ENCODE results near the gene CFAP70. TPM values are rescaled to one million over a fixed set of nuclear protein-coding genes. Genes with fewer than 3 reads are reported as not detected.

Gene CFAP70
- total and polyA plus RNA-seq, 7 donors: 0.46 to 1.8 (median 0.88) TPM; not detected in 1

GRCh38 chr10:73306171-73306708, 52.4 kb downstream of the CFAP70 start:
- DNase-seq: no peak
- TF ChIP-seq POLR2AphosphoS5 (IDR thresholded peaks at IDR 0.05) (no peak), EP300 (IDR thresholded peaks at IDR 0.05) (no peak), POLR2A (IDR thresholded peaks at IDR 0.05) (no peak), CTCF (IDR thresholded peaks at IDR 0.05) (no peak)
- Histone ChIP-seq H3K27me3 (no peaks in the 10 kb centered on the region), H3K4me1 (no peaks in the 10 kb centered on the region), H3K9me3 (peaks cover 0 to 7% (median 5%) of the 10 kb centered on the region in 4 donors), H3K36me3 (no peaks in the 10 kb centered on the region), H3K4me3 (no peak overlapping the region), H3K27ac (no peak overlapping the region)
- intact Hi-C loops (cut with DNase I): no loop called here

GRCh38 chr10:73296946-73297345, 61.7 kb downstream of the CFAP70 start:
- Histone ChIP-seq H3K9me3 (no peaks in the 10 kb centered on the region), H3K27ac (no peak overlapping the region), H3K36me3 (no peaks in the 10 kb centered on the region), H3K4me3 (no peak overlapping the region), H3K27me3 (no peaks in the 10 kb centered on the region), H3K4me1 (no peaks in the 10 kb centered on the region)
- intact Hi-C loops (cut with DNase I): no loop called here
- WGBS, 2 donors: 79 to 86% methylated on average over 3 of the region's 3 CpGs
- DNase-seq: no peak
- TF ChIP-seq CTCF (IDR thresholded peaks at IDR 0.05): no peak
- no peak for TF ChIP-seq EP300 (IDR thresholded peaks at IDR 0.05)
- no peak for TF ChIP-seq POLR2A (IDR thresholded peaks at IDR 0.05)
- no peak for TF ChIP-seq POLR2AphosphoS5 (IDR thresholded peaks at IDR 0.05)

GRCh38 chr10:73293461-73293860, 65.2 kb downstream of the CFAP70 start:
- no peak for DNase-seq
- H3K27ac ChIP-seq: no peak overlapping the region
- no peak for TF ChIP-seq POLR2AphosphoS5 (IDR thresholded peaks at IDR 0.05)
- H3K4me3 ChIP-seq: no peak overlapping the region
- no peaks in the 10 kb centered on the region for H3K9me3 ChIP-seq
- no peaks in the 10 kb centered on the region for H3K4me1 ChIP-seq
- intact Hi-C loops (cut with DNase I): no loop called here
- H3K27me3 ChIP-seq: no peaks in the 10 kb centered on the region
- peaks cover 0 to 7% (median 0%) of the 10 kb centered on the region in 4 donors for H3K36me3 ChIP-seq
- WGBS, 2 donors: 88 to 89% methylated on average over 3 of the region's 3 CpGs

GRCh38 chr10:73289958-73290357, 68.7 kb downstream of the CFAP70 start:
- no peak for DNase-seq
- Histone ChIP-seq H3K36me3 (peaks cover 0 to 7% (median 0%) of the 10 kb centered on the region in 4 donors), H3K9me3 (no peaks in the 10 kb centered on the region), H3K4me3 (no peak overlapping the region), H3K4me1 (no peaks in the 10 kb centered on the region), H3K27ac (no peak overlapping the region), H3K27me3 (no peaks in the 10 kb centered on the region)
- intact Hi-C loops (cut with DNase I): no loop called here
- WGBS, 2 donors: 95 to 99% methylated on average over 1 of the region's 1 CpG
- no peak for TF ChIP-seq EP300 (IDR thresholded peaks at IDR 0.05)
- TF ChIP-seq POLR2A (IDR thresholded peaks at IDR 0.05): no peak
- TF ChIP-seq CTCF (IDR thresholded peaks at IDR 0.05): no peak
- TF ChIP-seq POLR2AphosphoS5 (IDR thresholded peaks at IDR 0.05): no peak

- intact Hi-C loops (cut with DNase I): no loop called here
- no peaks in the 10 kb centered on the region for H3K9me3 ChIP-seq
- no peaks in the 10 kb centered on the region for H3K4me1 ChIP-seq
- no peak overlapping the region for H3K4me3 ChIP-seq
- peaks cover 0 to 7% (median 0%) of the 10 kb centered on the region in 4 donors for H3K36me3 ChIP-seq
- TF ChIP-seq CTCF (IDR thresholded peaks at IDR 0.05) (no peak), POLR2A (IDR thresholded peaks at IDR 0.05) (no peak), EP300 (IDR thresholded peaks at IDR 0.05) (no peak), POLR2AphosphoS5 (IDR thresholded peaks at IDR 0.05) (no peak)
- 82 to 90% methylated on average over 1 of the region's 1 CpG for WGBS, 2 donors
- no peaks in the 10 kb centered on the region for H3K27me3 ChIP-seq
- no peak for DNase-seq
- H3K27ac ChIP-seq: no peak overlapping the region
Measured at GRCh38 chr10:73287441-73287840, 71.2 kb downstream of the CFAP70 start.
